T follicular helper cell (primary cell): ENCODE data around the gene RS1.

ENCODE experiments used
- DNase-seq: peaks from one replicate; pipeline ENCODE4 v3.0.0-alpha.2; 2020; ENCODE audit warnings: low read depth

Gene RS1

GRCh38 chrX:18598413-18598812, 73.5 kb downstream of the RS1 start:
- DNase-seq = no peak

DNA sequence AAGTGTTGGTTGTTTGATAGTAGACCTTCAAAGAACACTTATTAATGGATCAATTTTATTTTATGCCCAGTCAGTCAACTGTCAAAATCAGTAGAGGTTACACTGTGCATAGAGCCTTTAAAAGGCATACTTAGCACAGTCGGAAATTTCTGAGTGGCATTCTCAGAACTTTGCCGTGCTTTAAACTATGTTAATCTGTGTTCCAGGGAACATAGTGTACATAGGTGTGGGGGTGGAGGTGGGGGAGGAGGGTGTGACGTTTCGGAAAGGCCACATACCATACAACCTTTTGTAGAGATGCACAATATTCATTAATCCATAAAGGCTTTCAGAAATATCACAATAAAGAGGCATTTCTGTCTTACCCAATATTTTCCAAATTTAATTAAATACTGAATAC, 75.8 kb downstream of the RS1 start:
- DNase-seq = no peak

GRCh38 chrX:18594079-18594478, 77.8 kb downstream of the RS1 start:
- DNase-seq = no peak

DNA sequence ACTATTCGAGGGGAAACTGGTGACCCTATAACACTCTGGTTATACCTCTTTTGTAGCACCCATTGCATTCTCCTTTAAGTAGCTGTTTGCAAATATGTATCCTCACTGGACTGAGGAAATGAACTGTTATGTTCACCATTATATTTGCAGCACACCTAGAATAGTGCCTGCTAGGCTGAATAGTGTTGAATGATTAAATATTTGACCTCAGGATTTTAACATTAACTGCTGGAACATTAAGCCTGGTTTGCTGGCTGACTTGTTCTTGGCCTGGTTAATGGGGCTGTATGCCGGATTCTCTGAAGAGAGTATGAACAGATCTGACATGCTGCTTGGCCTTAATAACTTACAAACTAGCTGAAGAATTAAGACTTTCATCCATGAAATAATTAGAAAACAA, 80.1 kb downstream of the RS1 start:
- no peak for DNase-seq
